Measurements from ENCODE around the gene HSPE1.

DNA sequence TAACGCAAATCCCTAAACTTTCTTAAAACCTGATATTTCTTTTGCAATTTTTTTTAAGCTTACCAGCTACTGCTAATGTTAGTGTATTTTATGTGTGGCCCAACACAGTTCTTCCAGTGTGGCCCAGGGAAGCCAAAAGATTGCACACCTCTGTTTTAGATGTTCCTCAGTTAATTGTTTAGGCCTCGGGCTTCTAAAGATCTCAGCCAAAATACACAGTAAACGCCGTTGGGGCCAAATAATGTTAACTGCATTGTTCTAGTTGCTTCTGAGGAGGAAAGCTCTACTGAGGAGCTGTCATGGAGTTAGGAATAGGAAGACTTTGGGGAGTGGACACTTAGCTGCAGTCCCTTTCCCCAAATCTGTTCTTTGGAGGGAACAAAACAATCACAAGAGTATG is 2.0 kb downstream of the HSPE1 start:
- TF ChIP-seq, protein P1, sequence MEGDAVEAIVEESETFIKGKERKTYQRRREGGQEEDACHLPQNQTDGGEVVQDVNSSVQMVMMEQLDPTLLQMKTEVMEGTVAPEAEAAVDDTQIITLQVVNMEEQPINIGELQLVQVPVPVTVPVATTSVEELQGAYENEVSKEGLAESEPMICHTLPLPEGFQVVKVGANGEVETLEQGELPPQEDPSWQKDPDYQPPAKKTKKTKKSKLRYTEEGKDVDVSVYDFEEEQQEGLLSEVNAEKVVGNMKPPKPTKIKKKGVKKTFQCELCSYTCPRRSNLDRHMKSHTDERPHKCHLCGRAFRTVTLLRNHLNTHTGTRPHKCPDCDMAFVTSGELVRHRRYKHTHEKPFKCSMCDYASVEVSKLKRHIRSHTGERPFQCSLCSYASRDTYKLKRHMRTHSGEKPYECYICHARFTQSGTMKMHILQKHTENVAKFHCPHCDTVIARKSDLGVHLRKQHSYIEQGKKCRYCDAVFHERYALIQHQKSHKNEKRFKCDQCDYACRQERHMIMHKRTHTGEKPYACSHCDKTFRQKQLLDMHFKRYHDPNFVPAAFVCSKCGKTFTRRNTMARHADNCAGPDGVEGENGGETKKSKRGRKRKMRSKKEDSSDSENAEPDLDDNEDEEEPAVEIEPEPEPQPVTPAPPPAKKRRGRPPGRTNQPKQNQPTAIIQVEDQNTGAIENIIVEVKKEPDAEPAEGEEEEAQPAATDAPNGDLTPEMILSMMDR (IDR thresholded peaks at IDR 0.05), result no peak
- TF ChIP-seq POLR2A (IDR thresholded peaks at IDR 0.05), result no peak

Data from testis (tissue), 2 donors.